GM23338 (cell line): ENCODE measurements around the gene CEACAM18. TPM values are rescaled to one million over a fixed set of nuclear protein-coding genes. Genes with fewer than 3 reads are reported as not detected.

Source experiments
- ATAC-seq: fragments of 200-7000 bp; cut with Tn5 transposase; 3 replicates; pipeline ENCODE4 v1.9.1; 2020
- DNase-seq: peaks from one replicate; pipeline ENCODE4 v3.0.0-alpha.2; 2015; ENCODE audit warnings: low spot score
- H2AFZ ChIP-seq: fragments of 200-600 bp; sonication (generic); 2 replicates; pipeline ENCODE4 v1.8.0; 2016; ENCODE audit warnings: antibody characterized with exemption, mild to moderate bottlenecking, moderate library complexity
- H3F3A ChIP-seq: fragments of 200-600 bp; sonication (generic); replicated peaks from 2 replicates; pipeline ENCODE4 v1.8.0; 2017; ENCODE audit warnings: antibody characterized with exemption, mixed run types, low read depth
- H3K27ac ChIP-seq: fragments of 200-600 bp; sonication (generic); 2 replicates; pipeline ENCODE4 v1.6.1; 2016; ENCODE audit warnings: low read depth
- H3K27me3 ChIP-seq: fragments of 200-600 bp; sonication (generic); 2 replicates; pipeline ENCODE4 v1.8.0; 2016; ENCODE audit warnings: mild to moderate bottlenecking, mixed run types, moderate library complexity; ENCODE audit not compliant: insufficient read depth
- H3K36me3 ChIP-seq: fragments of 200-600 bp; sonication (generic); 2 replicates; pipeline ENCODE4 v1.8.0; 2016; ENCODE audit warnings: mild to moderate bottlenecking; ENCODE audit not compliant: insufficient read depth
- H3K4me1 ChIP-seq: fragments of 200-600 bp; sonication (generic); 2 replicates; pipeline ENCODE4 v1.8.0; 2016; ENCODE audit warnings: mild to moderate bottlenecking, moderate library complexity; ENCODE audit not compliant: insufficient read depth
- H3K4me2 ChIP-seq: fragments of 200-600 bp; sonication (generic); 2 replicates; pipeline ENCODE4 v1.7.1; 2017; ENCODE audit warnings: mixed run types
- H3K4me3 ChIP-seq: fragments of 200-600 bp; sonication (generic); 2 replicates; pipeline ENCODE4 v1.6.1; 2016; ENCODE audit warnings: mixed run types
- H3K79me2 ChIP-seq: fragments of 200-600 bp; sonication (generic); replicated peaks from 2 replicates; pipeline ENCODE4 v1.8.0; 2017; ENCODE audit warnings: mild to moderate bottlenecking; ENCODE audit not compliant: insufficient read depth
- H3K9me2 ChIP-seq: fragments of 200-600 bp; sonication (generic); 2 replicates; pipeline ENCODE4 v1.8.0; 2017; ENCODE audit not compliant: insufficient read depth
- H4K20me1 ChIP-seq: fragments of 200-600 bp; sonication (generic); replicated peaks from 2 replicates; pipeline ENCODE4 v1.8.0; 2017; ENCODE audit warnings: mild to moderate bottlenecking; ENCODE audit not compliant: insufficient read depth
- H3K27ac Mint-ChIP-seq: 2 replicates; pipeline ENCODE4 v1.8.0; 2020; ENCODE audit warnings: inconsistent platforms, mild to moderate bottlenecking, moderate library complexity, mixed read lengths
- H3K27me3 Mint-ChIP-seq: 3 replicates; pipeline ENCODE4 v1.8.0; 2022; ENCODE audit warnings: low read depth, mild to moderate bottlenecking, moderate library complexity, mixed read lengths, inconsistent platforms; ENCODE audit not compliant: insufficient read depth, poor library complexity
- H3K36me3 Mint-ChIP-seq: 3 replicates; pipeline ENCODE4 v1.8.0; 2021; ENCODE audit warnings: low read depth, mild to moderate bottlenecking, inconsistent platforms, moderate library complexity, mixed read lengths
- H3K4me1 Mint-ChIP-seq: 3 replicates; pipeline ENCODE4 v1.8.0; 2020; ENCODE audit warnings: mild to moderate bottlenecking, inconsistent platforms, mixed read lengths
- H3K4me3 Mint-ChIP-seq: 3 replicates; pipeline ENCODE4 v1.8.0; 2021; ENCODE audit warnings: moderate library complexity, mild to moderate bottlenecking, inconsistent platforms, mixed read lengths
- H3K9me3 Mint-ChIP-seq: 3 replicates; pipeline ENCODE4 v1.8.0; 2020; ENCODE audit warnings: moderate library complexity, mild to moderate bottlenecking, inconsistent platforms, mixed read lengths
- ETS1 ChIP-seq: IDR thresholded peaks from 2 replicates; pipeline ENCODE4 v1.6.1; 2016; ENCODE audit warnings: antibody characterized with exemption
- EZH2 ChIP-seq: fragments of 200-600 bp; sonication (generic); IDR thresholded peaks from one replicate; pipeline ENCODE4 v1.8.0; 2017; ENCODE audit warnings: antibody characterized with exemption, mild to moderate bottlenecking, low read depth; ENCODE audit not compliant: unreplicated experiment
- EZH2phosphoT487 ChIP-seq: fragments of 200-600 bp; sonication (generic); IDR thresholded peaks from one replicate; pipeline ENCODE4 v1.8.1; 2018; ENCODE audit warnings: antibody characterized with exemption; ENCODE audit not compliant: unreplicated experiment
- JUNB ChIP-seq: IDR thresholded peaks from one replicate; pipeline ENCODE4 v1.6.1; 2016; ENCODE audit warnings: antibody characterized with exemption; ENCODE audit not compliant: unreplicated experiment
- NANOG ChIP-seq: IDR thresholded peaks from 2 replicates; pipeline ENCODE4 v1.6.1; 2016; ENCODE audit warnings: antibody characterized with exemption, borderline replicate concordance
- polyA plus RNA-seq: library from polyadenylated mRNA; unstranded; fragments of >200 nt; fragmentation: Nextera tagmentation; extraction: Ambion mirVana; gene quantifications from 2 replicates; pipeline ENCODE4 v1.2.1, GENCODE V29; 2016
- total RNA-seq: library from RNA; depleted of rRNA; stranded (reverse); fragments of >200 nt; shearing (Covaris generic); gene quantifications from 2 replicates; pipeline ENCODE4 v1.2.3, GENCODE V29; 2014
- TF ChIP-seq, protein P1 (sequence below): IDR thresholded peaks from one replicate; pipeline ENCODE4 v1.6.1; 2018; ENCODE audit warnings: antibody characterized with exemption; ENCODE audit not compliant: unreplicated experiment

The CEACAM18 gene
- total and polyA plus RNA-seq, 2 experiments from 2014 or later = not detected

DNA sequence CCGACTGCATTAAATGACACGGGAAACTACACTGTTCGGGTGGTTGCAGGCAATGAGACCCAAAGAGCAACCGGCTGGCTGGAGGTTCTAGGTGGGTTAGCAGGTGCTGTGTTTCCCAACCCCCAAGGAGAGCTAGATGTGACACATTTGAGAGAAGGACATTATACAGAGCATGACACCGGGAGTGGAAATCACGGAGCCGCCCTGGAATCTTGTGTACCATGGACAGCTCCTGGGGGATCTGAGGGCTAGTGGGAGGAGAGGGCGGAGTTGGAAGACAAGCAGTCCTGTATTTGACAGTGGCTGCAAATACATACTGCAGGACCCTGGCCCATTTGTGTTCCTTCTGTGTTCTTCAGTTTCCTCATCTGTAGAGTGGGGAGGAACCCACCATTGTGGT, 2.3 kb downstream of the CEACAM18 start:
- no peaks in the 10 kb centered on the region for H4K20me1 ChIP-seq
- H3K4me3 ChIP-seq = no peak overlapping the region
- H3K9me2 ChIP-seq = peaks cover 5% of the 10 kb centered on the region; the same call in 1 of the 2 replicates
- DNase-seq (peak; percentile 81), ATAC-seq (peak; percentile 72)
- no peaks in the 10 kb centered on the region for H3K36me3 ChIP-seq
- Mint-ChIP-seq H3K9me3 (peaks cover 95% of the 10 kb centered on the region), H3K27me3 (peaks cover 14% of the 10 kb centered on the region), H3K4me3 (no peak overlapping the region), H3K4me1 (no peaks in the 10 kb centered on the region), H3K27ac (no peak overlapping the region), H3K36me3 (peaks cover 35% of the 10 kb centered on the region)
- H3K4me2 ChIP-seq = no peak overlapping the region
- no peaks in the 10 kb centered on the region for H3K27me3 ChIP-seq
- H3F3A ChIP-seq = no peaks in the 10 kb centered on the region
- H3K27ac ChIP-seq = no peak overlapping the region
- TF ChIP-seq ETS1 (no peak), EZH2phosphoT487 (no peak), NANOG (no peak), EZH2 (no peak), JUNB (no peak)
- TF ChIP-seq, protein P1, sequence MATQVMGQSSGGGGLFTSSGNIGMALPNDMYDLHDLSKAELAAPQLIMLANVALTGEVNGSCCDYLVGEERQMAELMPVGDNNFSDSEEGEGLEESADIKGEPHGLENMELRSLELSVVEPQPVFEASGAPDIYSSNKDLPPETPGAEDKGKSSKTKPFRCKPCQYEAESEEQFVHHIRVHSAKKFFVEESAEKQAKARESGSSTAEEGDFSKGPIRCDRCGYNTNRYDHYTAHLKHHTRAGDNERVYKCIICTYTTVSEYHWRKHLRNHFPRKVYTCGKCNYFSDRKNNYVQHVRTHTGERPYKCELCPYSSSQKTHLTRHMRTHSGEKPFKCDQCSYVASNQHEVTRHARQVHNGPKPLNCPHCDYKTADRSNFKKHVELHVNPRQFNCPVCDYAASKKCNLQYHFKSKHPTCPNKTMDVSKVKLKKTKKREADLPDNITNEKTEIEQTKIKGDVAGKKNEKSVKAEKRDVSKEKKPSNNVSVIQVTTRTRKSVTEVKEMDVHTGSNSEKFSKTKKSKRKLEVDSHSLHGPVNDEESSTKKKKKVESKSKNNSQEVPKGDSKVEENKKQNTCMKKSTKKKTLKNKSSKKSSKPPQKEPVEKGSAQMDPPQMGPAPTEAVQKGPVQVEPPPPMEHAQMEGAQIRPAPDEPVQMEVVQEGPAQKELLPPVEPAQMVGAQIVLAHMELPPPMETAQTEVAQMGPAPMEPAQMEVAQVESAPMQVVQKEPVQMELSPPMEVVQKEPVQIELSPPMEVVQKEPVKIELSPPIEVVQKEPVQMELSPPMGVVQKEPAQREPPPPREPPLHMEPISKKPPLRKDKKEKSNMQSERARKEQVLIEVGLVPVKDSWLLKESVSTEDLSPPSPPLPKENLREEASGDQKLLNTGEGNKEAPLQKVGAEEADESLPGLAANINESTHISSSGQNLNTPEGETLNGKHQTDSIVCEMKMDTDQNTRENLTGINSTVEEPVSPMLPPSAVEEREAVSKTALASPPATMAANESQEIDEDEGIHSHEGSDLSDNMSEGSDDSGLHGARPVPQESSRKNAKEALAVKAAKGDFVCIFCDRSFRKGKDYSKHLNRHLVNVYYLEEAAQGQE = peak; percentile 93
- H2AFZ ChIP-seq = no peak overlapping the region
- no peaks in the 10 kb centered on the region for H3K4me1 ChIP-seq
- no peaks in the 10 kb centered on the region for H3K79me2 ChIP-seq

DNA sequence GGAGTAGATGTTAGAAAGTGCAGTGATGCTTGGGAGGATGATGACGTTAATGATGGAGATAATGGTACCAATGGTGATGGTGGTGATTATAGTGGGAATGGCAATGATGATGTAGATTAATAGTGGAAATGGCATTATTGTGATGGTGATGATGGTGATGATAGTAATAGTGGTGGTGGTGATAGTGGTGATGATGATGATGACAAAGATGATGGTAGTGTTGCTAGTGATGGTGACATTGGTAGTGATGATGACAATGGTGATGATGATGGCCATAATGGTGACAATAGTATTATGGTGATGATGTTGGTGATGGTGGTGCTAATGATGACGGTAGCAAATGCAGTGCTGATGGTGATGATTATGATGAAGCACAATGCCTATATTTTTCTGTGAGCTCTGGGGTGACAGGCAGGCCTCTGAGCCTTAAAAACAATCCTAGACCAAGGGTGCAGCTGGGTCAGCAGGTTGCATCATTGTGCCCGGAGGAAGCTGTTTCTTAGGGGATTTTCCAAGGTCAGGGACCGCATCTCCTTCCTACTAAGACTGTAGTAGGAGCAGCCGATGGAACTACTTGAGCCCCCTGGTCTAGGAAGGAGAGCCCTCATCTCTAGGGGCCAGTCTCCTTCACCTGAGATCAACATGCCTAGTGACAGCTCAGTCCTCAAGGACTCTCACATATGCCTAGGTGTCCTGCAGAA, 7.8 kb downstream of the CEACAM18 start:
- H2AFZ ChIP-seq = no peak overlapping the region
- no peaks in the 10 kb centered on the region for H3F3A ChIP-seq
- Mint-ChIP-seq H3K4me3 (no peak overlapping the region), H3K9me3 (peaks cover 95% of the 10 kb centered on the region), H3K36me3 (peaks cover 32% of the 10 kb centered on the region), H3K4me1 (no peaks in the 10 kb centered on the region), H3K27ac (no peak overlapping the region), H3K27me3 (peaks cover 6% of the 10 kb centered on the region)
- H3K4me3 ChIP-seq = no peak overlapping the region
- H3K27me3 ChIP-seq = no peaks in the 10 kb centered on the region
- H3K27ac ChIP-seq = no peak overlapping the region
- H3K4me1 ChIP-seq = no peaks in the 10 kb centered on the region
- H4K20me1 ChIP-seq = no peaks in the 10 kb centered on the region
- ATAC-seq (no peak), DNase-seq (no peak)
- no peak overlapping the region for H3K4me2 ChIP-seq
- H3K79me2 ChIP-seq = no peaks in the 10 kb centered on the region
- H3K36me3 ChIP-seq = no peaks in the 10 kb centered on the region
- H3K9me2 ChIP-seq = peaks cover 2% of the 10 kb centered on the region; the same call in 1 of the 2 replicates
- TF ChIP-seq, protein P1 = no peak
- TF ChIP-seq NANOG = no peak
